ENCODE measurements around the gene VSTM2L.

Gene VSTM2L

GRCh38 chr20:37946946-37947345 is 44.0 kb downstream of the VSTM2L start:
- H3K4me3 ChIP-seq = no peak overlapping the region
- DNase-seq (ENCODE audit: low spot score) = no peak
- TF ChIP-seq, protein P1, sequence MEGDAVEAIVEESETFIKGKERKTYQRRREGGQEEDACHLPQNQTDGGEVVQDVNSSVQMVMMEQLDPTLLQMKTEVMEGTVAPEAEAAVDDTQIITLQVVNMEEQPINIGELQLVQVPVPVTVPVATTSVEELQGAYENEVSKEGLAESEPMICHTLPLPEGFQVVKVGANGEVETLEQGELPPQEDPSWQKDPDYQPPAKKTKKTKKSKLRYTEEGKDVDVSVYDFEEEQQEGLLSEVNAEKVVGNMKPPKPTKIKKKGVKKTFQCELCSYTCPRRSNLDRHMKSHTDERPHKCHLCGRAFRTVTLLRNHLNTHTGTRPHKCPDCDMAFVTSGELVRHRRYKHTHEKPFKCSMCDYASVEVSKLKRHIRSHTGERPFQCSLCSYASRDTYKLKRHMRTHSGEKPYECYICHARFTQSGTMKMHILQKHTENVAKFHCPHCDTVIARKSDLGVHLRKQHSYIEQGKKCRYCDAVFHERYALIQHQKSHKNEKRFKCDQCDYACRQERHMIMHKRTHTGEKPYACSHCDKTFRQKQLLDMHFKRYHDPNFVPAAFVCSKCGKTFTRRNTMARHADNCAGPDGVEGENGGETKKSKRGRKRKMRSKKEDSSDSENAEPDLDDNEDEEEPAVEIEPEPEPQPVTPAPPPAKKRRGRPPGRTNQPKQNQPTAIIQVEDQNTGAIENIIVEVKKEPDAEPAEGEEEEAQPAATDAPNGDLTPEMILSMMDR (IDR thresholded peaks at IDR 0.05) = no peak
- no peak overlapping the region for H3K27ac ChIP-seq

DNA sequence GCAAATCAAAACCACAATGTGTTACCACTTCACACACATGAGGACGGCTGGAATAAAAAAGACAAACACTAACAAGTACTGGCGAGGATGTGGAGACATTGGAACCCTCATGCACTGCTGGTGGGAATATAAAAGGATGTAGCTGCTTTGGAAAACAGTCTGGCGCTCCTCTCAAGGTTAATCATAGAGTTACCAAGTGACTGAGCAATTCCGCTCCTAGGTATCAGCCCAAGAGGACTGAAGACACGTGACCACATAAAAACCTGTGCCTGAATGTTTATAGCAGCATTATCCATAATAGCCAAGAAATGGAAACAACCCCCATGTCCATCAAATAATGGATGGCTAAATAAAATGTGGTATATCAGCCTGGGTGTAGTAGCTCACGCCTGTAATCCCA is 45.0 kb downstream of the VSTM2L start:
- Histone ChIP-seq H3K27ac (no peak overlapping the region), H3K4me3 (no peak overlapping the region)
- TF ChIP-seq, protein P1 (IDR thresholded peaks at IDR 0.05) = no peak
- no peak for DNase-seq (ENCODE audit: low spot score)

GRCh38 chr20:37948956-37949355 is 46.0 kb downstream of the VSTM2L start:
- Histone ChIP-seq H3K4me3 (no peak overlapping the region), H3K27ac (no peak overlapping the region)
- peak; percentile 12 for DNase-seq (ENCODE audit: low spot score)
- TF ChIP-seq, protein P1 (IDR thresholded peaks at IDR 0.05) = no peak

DNA sequence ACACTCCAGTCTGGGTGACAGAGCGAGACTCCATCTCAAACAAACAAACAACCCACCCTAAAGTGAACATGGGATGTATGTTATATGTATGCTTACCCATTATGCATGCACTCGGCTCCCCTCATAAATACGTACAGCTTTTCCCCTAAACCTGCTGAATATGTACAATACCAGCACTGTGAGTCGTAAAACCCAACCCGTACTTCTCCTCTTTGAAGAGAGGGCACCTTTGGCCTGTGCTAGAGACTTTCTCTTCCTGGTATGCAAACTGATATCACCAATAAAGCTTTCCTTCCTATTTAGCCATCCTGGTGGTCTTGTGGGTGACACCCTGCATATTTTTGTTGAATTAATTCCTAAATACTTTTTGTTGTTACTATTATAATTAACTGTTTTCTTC is 51.3 kb downstream of the VSTM2L start:
- TF ChIP-seq, protein P1 (IDR thresholded peaks at IDR 0.05) = no peak
- H3K27ac ChIP-seq = no peak overlapping the region
- DNase-seq (ENCODE audit: low spot score) = no peak
- no peak overlapping the region for H3K4me3 ChIP-seq

DNA sequence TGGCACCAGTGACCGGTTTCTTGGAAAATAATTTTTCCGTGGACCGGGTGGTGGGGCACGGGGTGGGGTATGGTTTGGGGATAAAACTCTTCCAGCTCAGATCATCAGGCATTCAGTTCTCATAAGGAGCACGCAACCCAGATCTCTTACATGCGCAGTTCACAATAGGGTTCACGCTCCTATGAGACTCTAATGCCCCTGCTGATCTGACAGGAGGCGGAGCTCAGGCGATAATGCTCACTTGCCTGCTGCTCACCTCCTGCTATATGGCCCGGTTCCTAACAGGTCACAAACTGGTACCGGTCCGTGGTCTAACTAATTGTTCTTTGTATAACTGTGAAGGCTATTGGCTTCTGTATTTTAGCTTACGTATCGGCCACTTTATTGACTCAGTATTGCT is 51.7 kb downstream of the VSTM2L start:
- no peak for DNase-seq (ENCODE audit: low spot score)
- Histone ChIP-seq H3K27ac (no peak overlapping the region), H3K4me3 (no peak overlapping the region)
- TF ChIP-seq, protein P1 (IDR thresholded peaks at IDR 0.05) = no peak

DNA sequence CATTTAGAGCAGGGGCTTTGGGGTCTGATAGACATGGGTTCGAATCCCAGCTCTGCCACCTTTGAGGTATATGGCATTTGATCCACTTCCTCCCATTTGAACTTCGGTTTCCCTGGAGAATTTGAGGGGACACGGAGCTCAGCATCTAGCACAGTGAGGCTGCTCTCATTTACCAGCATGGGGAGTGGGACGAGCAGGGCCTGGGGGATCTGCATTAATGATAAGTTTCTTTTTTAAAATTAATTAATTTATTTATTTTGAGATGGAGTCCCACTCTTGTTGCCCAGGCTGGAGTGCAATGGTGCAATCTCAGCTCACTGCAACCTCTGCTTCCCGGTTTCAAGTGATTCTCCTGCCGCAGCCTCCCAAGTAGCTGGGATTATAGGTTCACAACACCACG is 52.6 kb downstream of the VSTM2L start:
- Histone ChIP-seq H3K27ac (no peak overlapping the region), H3K4me3 (no peak overlapping the region)
- TF ChIP-seq, protein P1 (IDR thresholded peaks at IDR 0.05) = no peak
- no peak for DNase-seq (ENCODE audit: low spot score)

- TF ChIP-seq, protein P1 (IDR thresholded peaks at IDR 0.05) = no peak
- Histone ChIP-seq H3K27ac (no peak overlapping the region), H3K4me3 (no peak overlapping the region)
- no peak for DNase-seq (ENCODE audit: low spot score)
Observed at GRCh38 chr20:37956107-37956585, 53.2 kb downstream of the VSTM2L start.

Measured in coronary artery (tissue), 2 donors.